KBM-7 (cell line): Measurements from ENCODE around the gene FAM168A.

Source experiments
- DNase-seq: peaks from one replicate; pipeline ENCODE4 v3.0.0-alpha.2; 2015
- in situ Hi-C: fragments of 300-500 bp; cut with MboI; formaldehyde crosslinking; loops from 2 replicates; pipeline ENCODE4 v1.14.3; 2020; ENCODE audit warnings: low sequenced_read_pairs, low pct_unique_long_range_greater_than_20kb, mixed read lengths

FAM168A gene

GRCh38 chr11:73399636-73400035 is 198.3 kb downstream of the FAM168A start:
- peak; percentile 47 for DNase-seq
- in situ Hi-C loops: loop anchor here (25.0 kb wide), 1 partner anchor 263 kb away; no protein-coding TSS in a partner anchor

- DNase-seq: no peak
- in situ Hi-C loops: no loop called here
Measured at GRCh38 chr11:73399159-73399590, 198.7 kb downstream of the FAM168A start.

- in situ Hi-C loops: no loop called here
- DNase-seq: no peak
Measured at GRCh38 chr11:73398721-73399120, 199.2 kb downstream of the FAM168A start.

GRCh38 chr11:73398132-73398526 is 199.8 kb downstream of the FAM168A start:
- no peak for DNase-seq

DNA sequence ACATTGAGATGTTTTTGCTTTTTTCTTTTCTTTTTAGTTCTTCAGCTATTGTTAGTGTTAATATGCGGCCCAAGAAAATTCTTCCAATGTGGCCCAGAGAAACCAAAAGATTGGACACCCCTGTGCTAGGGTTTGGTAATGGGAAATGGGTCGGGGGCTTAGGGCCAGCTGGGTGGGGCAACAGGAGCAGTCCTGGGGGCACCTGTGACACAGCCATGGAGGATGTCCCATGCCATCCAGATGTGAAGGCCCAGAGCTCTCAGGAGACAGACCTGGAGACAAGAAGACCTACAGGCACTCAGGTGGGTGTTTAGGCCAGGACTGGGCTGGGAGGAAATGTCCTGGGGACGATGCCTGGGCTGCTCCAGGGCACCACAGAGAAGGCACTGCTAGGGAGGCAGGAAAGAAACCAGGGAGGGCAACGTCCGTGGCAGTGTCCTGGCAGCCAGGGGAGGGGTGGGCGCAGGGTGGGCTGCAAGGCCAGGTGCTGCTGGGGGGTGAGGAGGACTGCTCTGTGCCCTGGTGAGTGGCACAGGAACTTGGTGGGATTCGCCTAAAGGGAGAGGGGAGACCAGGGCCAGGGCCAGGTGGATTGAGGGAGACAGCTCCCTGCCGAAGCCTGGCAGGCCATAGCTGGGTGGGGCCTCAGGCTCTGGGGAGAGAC is 200.3 kb downstream of the FAM168A start:
- in situ Hi-C loops: no loop called here
- no peak for DNase-seq

More at GRCh38 chr11:73398132-73398526, 199.8 kb downstream of the FAM168A start:
- in situ Hi-C loops: no loop called here

- in situ Hi-C loops: no loop called here
- DNase-seq: no peak
Measured at GRCh38 chr11:73396985-73397384, 200.9 kb downstream of the FAM168A start.

- DNase-seq: no peak
- in situ Hi-C loops: no loop called here
Measured at GRCh38 chr11:73396251-73396930, 201.5 kb downstream of the FAM168A start.

- in situ Hi-C loops: no loop called here
- no peak for DNase-seq
Measured at GRCh38 chr11:73395297-73396208, 202.4 kb downstream of the FAM168A start.

- in situ Hi-C loops: no loop called here
- no peak for DNase-seq
Measured at GRCh38 chr11:73394416-73395296, 203.3 kb downstream of the FAM168A start.

GRCh38 chr11:73393479-73394415 is 204.2 kb downstream of the FAM168A start:
- peak; percentile 83 for DNase-seq
- in situ Hi-C loops: no loop called here

GRCh38 chr11:73393011-73393380 is 204.9 kb downstream of the FAM168A start:
- DNase-seq: no peak
- in situ Hi-C loops: no loop called here

DNA sequence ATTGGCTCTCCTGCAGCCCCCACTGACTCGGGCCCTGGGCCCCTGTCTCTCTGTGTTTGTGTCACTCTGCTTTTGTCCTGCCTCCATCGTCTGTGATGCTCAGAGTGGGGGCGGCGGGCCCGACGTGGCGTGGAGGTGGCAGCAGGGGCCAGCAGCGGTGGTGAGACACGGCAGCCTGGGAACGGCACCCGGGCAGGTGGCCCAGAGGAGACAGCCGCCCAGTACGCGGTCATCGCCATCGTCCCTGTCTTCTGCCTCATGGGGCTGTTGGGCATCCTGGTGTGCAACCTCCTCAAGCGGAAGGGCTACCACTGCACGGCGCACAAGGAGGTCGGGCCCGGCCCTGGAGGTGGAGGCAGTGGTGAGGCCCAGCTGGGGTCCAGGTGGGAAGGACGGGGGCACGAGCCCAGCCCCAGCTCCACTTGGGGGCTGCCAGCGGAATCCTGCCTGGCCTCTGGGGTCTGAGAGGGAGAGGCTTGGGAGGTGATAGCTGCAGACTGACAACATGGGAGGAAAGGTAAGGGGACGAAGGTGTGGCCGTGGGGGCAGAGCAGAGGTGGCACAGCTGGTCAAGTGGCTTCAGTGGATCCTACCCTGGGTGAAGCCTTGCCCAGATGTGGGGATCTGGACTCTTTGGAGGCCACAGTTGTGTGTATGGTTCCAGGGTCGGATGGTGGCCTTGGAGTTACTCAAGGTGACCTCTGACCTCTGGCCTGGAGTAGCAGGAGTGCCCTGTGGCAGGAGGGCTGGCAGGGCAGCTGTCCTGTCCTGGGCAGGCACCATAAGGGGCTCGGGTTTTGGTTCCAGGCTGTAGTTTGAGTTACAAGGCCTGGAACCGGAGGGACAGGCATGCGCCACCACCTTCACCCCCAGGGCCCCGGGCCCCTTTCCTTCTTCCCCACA is 205.6 kb downstream of the FAM168A start:
- in situ Hi-C loops: no loop called here
- no peak for DNase-seq

DNA sequence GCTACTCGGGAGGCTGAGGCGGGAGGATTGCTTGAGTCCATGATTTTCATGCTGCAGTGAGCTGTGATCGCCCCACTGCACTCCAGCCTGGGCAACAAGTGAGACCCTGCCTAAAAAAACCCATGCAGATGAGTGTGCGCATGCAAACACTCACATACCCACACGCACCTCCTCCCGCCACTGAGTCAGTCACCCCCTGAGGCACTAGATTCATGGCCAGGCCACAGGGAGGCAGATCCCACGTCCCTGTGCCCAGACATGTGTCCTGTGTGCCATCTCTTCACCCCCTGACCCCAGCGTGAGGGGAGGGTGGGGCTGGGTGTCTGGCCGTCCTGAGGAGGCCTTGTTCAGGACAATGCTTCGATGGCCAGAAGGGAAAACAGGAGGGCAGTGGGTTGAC is 206.2 kb downstream of the FAM168A start:
- in situ Hi-C loops: no loop called here
- no peak for DNase-seq

- in situ Hi-C loops: no loop called here
- DNase-seq: no peak
Measured at GRCh38 chr11:73390601-73391565, 207.0 kb downstream of the FAM168A start.

DNA sequence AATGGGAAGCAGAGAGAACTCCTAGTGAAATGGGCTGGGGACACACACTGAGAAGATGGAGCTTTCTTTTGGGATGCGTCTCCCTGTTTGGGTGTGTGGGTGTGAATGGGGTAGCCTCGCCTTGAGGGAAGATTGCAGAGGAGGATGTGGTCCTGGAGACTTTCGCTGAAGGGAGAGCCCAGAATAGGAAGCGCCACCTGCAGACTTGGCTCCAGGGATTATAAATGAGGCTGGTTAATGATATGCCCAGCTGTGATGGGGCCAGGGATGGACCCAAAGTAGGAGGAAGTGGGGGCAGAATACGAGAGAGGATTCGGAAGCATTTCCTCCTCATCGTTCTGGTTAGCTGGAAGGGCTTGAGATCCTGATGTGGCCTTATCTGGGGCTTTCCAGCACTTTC is 208.0 kb downstream of the FAM168A start:
- no peak for DNase-seq
- in situ Hi-C loops: no loop called here

DNA sequence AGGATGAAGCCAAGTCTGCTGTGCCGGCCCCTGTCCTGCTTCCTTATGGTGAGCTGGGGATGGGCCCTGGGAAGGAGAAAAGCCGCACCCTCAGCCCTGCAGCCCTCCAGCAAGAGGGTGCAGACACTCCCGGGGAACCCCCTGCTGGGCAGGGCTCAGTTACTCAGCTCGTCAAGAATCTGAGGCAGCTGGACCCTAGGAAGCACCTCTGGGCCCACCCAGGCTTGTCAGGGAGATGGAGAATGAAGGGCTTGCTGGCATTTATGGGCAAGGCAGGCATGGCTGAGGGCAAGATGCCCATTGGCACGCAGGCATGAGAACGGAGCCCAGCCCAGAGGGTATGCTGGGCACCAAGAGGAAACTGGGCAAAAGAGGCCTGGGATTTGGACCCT is 208.8 kb downstream of the FAM168A start:
- in situ Hi-C loops: no loop called here

More for the DNA sequence above, 208.8 kb downstream of the FAM168A start:
- no peak for DNase-seq
